H4 (cell line): ENCODE results near the gene SRRM2. TPM values are rescaled to one million over a fixed set of nuclear protein-coding genes. Genes with fewer than 3 reads are reported as not detected.

Experiments used
- DNase-seq: peaks from one replicate; pipeline ENCODE4 v3.0.0-alpha.2; 2015; ENCODE audit warnings: low spot score
- total RNA-seq: library from RNA; depleted of rRNA; stranded (reverse); fragments of >200 nt; shearing (Covaris generic); gene quantifications from 2 replicates; pipeline ENCODE4 v1.2.3, GENCODE V29; 2014; rRNA removed

The SRRM2 gene
- total RNA-seq, result 16.1 and 19.2 TPM in 2 replicates

DNA sequence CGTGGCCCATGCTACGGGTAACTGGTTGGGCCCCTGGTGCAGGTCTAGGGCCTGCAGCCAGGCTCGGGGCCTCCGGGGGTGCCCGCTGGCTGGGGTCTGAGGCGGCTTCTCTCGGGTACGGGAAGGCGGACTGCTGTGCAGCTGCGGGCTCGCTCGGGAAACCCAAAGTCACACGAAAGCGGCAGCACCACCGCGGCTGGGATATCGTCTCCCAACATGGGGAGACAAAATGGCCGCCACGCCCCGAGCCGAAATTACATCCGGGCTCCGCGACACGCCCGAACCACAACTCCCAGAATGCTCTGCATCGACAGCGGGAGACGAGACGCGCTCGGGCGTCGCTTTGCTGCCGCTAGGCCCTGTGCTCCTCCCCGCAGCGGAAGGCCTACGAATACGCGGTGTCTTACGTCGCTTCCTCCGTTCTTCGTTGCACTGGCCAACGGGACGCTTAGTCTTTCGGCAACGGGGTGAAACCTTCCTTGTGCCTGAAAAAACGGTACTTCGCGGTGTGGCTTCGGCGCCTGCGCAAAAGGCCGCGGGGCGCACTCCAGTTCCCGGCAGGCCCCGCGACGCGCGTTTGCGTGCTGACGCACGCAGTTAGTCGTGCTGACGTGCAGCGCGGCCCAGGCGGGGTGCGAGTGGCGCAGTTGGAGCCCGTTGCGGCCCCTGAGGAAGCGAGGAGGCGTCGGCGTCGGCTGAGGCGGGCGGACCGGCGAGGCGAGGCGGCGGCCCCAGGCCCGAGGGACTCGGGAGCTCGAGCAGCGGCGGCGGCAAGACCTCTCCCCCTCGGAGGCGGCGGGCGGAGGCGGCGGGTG, at the start of gene SRRM2:
Gene SRRM2, plus strand, starts transcription at position 604 of the 815 bp plus-strand sequence. CDS start 3,727 bp downstream, outside the sequence.
- DNase-seq, result peak; percentile 92

DNA sequence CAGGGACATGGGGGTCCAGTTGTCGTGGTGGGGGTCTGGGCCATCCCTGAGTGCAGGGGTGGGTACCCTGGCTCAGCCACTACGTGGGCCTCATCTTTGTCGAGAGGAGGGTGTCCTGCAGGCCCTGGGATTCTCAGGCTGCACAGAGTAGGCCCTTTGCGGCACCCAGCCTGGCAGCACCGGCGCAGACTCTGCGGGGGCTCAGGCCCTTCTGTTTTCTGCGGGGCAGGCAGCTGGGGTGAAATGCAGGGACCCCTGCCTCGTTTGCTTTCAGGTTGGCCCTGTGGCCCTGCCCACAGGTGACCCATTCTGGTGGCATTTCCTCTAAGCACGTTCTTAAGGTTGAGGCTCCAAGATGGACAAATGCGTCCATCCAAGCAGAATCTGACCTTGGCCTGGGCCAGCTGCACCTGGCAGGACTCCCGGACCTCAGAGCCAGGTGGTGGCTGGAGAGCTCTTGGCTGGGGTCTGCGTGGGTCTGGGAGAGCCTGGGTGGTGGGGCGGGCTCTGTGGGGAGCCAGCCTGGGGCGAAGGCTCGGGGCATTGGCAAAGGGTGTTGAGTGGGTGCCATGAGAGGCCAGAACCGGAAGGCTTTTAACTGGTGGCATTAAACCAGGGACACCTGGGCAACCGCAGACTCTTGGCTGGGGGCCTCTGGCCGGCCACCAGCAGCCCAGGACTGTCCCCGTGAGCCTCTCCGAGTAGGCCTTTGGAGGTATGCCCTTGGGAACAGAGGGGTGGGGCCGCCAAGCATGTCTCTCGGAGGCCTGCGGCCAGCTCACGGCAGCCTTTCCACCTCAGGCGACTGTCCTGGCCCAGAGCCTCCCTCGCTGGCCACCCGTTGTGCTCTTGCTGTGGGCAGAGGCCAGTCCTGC, 49.3 kb upstream of the SRRM2 start:
- no peak for DNase-seq

DNA sequence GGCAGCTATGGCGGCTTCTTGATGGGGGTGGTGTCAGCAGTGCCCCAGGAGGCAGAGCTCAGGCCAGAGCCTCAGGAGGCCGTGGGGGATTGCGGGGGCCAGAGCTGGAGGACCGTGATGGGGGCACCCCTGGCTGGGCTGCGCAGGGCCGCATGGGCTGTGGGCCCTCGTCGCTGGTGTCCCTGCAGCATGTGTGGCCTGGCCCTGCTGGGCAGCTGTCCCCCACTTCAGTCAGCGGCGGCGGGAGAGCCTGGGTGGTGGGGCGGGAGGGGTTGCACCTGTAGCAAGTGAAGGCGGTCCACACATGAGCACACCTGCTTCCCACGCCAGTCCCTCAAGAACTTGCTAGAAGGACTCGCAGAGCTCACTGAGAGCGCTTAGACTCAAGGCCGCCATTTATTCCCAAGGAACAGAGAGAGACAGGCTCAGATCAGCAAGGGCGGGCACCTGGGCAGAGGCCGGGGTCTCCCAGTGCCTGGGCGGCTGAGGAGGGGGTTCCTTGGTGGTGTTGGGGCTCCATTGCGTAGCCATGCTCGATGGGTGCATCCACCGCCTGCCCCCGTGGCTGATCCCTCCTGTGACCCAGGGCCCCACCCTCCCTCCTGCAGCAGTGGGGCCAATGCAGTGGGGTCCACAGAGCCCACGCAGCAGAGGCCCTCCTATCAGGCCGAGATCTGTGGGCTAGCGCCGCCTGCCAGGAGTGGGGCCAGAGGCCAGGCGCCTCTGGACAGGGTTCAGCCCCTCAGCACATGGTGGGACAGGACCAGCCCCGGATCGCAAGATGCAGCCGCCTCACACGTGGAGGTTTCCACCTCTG, 48.1 kb upstream of the SRRM2 start:
- no peak for DNase-seq

DNA sequence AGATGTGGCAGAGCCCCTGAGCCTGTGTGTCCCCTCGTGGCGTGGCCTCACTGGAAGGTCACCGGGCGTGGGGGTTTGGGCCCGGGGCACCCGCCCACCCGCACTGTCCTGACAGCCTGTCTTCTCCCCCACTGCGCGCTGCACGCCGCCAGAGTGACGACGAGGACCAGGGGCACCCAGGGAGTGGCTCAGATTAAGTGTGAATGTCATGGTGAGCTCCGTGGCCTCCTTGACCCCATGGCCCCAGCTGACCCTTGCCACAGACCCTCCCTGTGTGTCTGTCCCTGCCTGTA, 47.5 kb upstream of the SRRM2 start:
- DNase-seq, result no peak

DNA sequence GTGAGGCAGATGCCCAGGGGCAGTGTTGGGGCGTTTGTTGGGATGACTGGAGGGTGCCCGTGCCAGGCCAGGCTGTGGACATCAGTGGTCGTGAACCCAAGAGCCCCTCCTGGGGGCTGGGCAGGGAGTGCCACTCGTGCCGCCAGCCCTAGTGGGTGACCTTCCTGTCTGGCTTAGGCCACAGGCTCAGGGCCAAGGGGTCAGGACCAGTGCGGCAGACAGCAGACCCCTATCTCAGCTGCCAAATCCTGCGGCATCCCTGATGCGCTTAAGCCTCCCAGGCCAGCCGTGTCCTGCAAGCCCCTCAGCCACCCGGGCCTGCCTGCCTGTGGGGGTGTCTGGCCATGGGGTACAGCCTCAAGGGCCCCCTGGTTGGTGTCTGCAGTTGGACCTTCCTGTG, 47.1 kb upstream of the SRRM2 start:
- no peak for DNase-seq

DNA sequence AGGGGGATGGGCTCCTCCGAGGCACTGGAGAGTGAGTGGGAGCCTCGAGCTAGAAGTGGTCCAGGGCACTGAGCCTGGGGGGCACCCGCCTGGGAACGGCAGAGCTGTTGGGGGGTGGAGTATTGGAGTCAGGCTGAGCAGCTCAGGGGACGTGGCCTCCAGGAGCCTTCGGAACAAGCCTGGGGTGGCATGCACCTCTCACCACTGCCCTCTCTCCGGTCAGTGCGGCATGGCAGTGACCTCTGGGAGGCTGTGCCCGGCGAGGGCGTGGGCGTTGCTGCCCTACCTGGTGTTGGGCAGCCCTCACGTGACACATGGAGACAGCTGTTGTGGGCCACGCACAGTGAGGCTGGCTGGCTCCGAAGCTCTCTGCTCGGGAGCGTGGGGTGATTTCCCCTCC, 46.4 kb upstream of the SRRM2 start:
- no peak for DNase-seq

DNA sequence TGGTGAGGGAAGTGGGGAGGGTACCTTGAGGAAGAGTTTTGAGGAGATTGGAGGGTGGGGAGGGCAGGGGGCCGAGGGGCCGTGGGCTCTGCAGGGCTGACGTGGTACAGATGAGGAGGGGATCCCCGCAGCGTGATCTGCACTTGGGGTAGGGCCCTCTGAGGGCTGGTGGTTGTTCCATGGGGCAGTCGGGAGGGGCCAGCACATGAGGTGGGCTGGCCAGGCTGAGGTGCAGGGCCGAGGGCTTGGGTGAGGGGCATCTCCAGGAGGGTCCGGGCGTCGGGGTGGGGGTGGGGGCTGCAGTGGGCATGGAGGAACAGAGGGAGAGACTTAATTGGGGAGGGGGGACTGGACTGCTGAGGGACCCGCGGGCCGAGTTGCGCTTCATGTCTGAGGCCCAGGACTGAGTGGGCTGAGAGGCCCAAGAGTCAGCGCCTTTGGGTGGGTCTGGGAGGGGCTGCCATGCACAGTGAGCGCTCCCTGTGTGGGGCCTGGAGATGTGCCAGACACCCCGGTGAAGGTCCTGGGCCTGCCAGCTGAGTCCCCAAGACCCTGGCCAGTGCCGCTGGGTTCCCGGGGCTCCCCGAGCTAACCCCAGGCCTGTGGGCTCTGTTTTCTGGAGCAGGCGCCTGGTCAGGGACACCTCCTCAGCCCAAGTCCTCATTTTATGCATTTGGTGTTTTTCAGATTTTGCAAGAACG, 45.7 kb upstream of the SRRM2 start:
- no peak for DNase-seq

DNA sequence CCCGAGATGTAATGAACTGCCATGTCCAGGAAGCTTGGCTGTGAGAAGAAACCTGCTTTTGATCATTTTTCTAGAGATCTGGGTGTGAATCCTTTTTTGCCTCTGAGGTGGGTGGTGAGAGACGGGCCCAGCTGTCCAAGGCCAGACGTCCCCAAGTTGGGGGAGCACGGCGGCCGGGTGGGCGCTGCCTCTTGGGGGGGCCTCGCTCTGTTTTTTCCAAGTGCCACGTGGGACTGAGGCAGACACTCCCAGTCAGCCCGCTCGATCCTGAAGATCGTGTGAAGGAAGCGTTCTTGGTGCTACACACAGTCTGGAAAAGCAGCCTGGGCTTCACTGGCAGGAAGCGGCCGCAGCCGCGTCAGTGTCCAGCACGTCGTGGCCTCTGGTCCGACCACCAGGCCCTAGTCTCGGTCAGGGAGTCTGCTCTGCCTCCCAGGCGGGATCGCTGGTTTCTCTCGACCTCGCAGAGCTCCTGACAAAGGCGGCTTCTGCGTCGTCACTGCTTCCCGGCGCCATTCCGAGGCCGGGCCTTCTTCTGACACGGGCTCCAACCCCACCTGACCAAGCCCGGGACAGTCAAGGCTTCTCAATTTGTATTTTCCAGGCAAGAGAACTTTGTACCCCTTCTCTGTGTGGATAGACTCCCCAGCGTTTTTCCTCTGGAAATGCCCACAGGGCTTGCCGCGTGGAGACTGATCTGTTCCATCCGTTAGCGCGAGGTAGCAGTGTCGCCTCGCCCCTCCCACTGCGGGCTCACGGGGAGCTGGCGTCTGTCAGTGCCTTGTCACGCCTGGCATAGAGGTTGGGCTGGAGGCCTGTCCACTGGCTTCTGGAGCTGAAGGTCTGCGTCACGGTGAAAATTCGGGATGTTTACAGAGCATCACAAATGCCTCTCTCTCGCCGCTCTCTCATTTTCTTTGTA, 44.8 kb upstream of the SRRM2 start:
- DNase-seq, result no peak

DNA sequence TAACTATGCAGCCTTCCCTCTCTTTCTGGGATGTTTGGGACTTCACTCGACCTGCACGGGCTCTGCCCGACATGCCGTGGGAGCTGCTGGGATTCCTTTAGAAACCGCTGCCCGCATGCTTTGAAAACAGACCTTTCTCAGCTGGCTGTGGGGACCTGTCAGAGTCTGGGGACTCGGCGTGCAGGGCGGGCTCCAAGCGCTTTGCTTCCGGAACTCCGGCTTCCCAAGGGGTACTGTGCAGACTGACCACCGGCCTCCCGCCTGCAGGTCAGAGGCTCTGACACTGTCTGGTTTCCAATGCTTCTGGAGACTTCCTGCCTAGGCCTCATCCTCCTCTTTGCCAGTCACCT, 44.2 kb upstream of the SRRM2 start:
- no peak for DNase-seq

DNA sequence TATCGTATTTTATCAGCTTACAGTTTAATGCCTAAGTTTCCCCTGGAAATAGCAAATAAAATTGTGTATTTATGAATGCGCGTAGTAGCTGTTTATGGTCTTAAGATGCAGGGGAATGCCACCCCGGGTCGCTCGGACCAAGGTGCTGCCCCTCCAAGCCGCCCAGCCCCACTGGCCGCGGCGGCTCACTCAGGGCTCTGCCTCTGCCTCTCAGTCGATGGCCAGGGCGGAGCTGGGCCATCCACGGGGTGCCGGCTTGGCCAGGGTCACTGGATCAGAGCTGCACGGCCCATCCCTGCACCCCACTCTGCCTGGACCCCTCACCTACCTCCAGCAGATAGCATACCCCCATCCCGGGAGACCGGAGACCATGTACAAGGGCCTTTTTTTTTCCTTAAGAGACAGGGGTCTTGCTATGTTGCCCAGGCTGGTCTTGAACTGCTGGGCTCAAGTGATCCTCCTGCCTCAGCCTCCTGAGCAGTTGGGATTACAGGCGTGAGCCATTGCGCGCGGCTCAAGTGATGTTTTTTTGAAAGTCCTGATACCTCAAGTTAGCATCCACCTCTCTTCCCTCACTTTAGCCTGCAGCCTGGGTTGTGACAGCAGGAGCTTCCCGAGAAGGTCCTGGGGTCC, 43.4 kb upstream of the SRRM2 start:
- no peak for DNase-seq

DNA sequence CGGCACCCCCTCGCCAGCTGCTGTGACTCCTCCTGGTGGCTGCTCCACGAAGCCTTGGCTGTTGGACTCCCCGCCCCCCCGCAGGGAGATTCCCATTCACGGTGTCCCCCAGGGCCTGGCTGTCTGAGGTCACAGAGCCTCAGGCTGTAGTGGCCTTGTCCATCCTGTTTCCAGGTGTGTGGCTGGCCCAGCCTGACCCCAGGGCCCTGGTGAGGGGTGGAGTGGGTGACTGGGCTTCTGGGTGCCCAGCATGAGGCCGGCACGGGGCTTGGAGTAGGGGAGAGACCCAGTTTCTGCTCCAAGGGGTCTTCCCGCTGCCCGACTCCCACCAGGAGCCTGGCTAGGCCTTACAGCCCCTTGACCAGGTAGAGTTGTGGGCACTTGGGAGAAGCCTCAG, 42.9 kb upstream of the SRRM2 start:
- DNase-seq, result no peak

DNA sequence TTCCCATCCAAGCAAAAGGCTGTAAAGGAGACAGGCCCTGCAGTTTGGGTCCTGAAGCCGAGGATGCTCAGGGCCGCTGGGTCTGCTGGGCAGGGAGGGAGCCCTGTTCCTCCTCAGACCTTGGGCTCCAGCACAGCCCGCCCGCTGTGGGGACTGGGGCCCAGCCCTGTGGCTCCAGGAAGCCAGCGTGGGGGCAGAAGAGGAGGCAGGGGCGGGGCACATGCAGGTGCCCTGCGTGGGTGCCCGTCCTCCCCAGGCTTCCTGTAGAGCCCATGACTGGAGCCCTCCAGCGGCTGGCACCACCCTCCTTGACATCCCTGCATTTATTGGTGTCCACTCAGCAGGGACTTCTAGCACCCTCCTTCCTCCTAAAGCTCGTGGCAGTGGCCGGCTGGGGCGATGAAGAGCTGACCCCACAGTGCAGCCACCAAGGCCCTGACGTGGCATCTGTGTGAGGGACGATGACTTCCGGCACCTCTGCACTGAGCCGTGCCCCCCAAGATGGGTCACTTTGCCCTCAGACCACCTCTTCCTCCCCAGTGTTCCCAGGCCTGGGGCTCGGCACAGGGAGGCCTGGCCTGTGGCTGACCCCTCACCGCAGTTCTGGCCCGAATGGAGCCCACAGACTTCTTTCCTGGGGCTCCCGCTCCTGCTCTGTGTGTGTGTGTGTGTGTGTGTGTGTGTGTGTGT, 42.3 kb upstream of the SRRM2 start:
- no peak for DNase-seq

DNA sequence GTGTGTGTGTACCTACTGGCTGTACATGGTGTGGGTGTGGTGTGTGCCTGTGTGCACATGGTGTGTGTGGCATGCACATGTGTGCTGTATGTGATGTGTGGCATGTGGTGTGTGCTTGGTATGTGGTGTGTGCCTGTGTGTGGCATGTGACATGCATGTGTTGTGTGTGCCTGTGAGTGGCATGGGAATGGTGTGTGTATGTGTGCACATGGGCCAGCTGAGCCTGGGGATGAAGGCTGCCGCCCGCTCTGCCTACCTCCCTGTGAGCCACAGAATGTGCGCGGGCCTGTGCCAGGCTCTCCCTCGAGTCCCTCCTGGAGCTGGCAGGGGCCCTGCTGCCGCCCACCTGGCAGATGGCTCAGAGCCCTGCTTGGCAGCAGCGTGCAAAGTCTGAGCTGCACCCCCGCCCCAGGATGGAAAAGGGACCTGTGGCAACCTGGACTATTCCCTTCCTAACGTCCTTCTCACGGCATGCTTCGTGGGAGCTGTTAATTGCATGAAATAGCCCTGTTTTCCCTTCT, 41.7 kb upstream of the SRRM2 start:
- DNase-seq, result no peak

DNA sequence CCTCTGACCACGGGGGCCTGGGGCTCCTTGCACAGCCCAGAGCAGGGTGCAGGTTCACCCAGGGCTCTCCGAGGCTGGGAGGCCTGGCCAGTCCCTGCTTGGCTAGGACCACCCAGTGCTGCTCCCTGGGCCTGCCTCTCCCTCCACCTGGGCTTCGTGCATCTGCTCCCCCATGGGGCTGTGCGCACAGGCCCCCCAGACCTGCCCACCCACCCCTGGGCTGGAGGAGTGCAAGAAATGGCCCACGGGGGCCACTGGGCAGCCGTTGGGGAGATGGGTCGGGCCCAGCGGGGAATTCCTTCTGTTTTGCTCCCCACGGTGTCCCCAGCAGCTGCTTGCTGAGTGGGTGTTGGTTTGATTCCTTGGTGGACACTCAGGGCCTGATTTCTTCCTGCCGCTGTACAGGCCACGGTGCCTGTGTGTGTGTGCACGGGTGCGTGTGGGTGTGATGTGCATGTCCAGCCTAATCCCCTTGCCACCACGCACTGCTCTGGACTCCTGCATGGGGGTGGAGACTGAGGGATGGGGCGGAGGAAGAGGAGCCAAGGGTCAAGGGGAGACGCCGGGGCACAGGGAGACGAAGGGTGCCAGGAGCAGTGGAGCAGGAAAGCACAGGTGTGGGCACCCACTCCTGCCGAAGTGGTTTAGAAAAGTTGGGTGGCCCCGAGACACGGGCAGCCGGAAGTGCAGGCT, 40.9 kb upstream of the SRRM2 start:
- no peak for DNase-seq

DNA sequence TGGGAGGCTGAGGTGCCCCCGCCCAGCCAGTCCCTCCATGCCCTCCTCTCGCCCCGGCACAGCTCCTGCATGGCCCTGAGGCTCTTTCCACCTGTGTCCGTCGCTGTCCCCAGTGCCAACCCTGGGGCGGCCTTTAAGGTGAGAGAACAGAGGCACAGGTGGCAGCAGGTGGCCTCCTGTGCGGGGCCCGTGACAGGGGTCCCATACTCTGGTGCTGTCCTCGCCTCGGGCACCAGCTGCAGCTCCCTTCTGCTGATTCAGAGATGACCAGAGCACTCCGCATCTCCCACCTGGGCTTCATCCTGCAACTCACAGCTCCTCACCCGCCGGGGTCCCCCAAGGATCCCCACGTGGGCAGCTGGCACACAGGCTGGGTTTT, 40.4 kb upstream of the SRRM2 start:
- no peak for DNase-seq

DNA sequence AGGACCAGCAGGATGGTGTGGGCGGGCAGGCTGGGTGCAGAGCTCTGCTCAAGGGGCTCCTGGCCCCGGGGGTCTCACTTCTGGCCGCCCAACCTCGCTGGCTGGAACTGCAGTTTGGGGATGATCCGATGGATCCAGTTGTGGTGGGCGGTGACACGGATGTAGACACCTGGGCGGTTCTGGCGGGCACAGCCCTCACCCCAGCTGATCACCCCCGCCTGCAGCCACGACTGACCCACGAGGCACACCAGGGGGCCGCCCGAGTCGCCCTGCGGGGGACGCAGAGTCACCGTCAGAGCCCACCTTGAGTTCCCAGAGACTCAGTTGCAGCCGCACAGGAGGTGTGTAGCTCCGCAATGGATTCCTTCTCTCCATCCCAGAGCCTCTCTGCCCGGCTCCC, 39.9 kb upstream of the SRRM2 start:
- no peak for DNase-seq

DNA sequence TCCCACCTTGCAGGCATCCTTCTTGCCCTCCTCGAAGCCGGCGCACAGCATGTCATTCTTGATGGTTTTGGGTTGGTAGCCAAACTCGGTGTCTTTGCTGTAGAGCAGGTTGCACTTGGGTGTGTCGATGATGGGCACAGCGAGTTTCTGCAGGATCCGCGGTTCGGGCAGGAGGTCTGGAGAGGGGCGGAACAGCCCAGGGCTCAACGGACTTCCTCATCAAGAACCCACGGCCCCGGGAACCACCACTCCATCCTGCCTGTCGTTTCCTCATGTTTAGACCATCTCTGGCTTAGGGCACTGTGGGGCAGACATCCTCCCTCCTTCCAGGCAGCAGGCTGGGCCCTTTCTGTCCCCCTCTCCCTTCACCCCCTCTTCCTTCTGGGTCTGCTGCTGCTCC, 38.9 kb upstream of the SRRM2 start:
- no peak for DNase-seq

DNA sequence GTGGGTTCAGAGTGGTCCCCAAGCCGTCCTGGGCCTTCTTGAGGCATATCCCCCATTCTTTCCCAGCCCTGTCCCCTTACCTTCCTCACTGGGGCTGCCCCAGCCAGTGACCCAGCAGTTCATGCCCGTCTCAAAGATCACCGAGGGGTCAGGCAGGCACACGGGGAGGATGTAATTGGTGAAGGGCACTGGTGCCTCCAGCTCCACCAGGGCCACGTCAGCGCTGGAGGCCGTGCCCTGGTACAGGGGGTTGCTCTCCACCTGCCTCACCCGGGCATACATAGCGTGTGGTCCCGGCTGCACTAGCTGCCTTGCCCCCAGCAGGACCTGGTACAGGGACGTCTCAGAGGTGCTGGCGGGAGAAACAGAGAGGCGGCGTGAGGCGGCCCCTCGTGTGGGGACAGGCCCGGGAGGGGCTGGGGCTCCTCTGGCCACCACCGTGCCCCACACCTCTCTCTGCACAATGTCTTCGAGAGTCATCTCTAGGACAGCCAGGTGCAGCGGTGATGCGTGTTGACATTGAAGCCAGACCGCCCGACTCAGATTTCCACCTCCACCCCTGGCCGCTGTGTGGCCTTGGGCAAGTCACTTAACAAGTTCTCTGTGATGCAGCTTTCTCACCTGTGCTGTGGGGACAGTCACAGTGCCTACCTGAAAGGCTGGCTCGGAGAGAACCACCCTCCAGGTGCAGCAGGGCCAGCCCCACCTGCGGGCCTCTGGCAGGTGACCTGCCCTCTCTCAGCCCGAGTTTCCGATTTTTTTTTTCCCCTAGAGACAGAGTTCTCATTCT, 38.3 kb upstream of the SRRM2 start:
- no peak for DNase-seq
